ENCODE data around the gene ARX. TPM values are rescaled to one million over a fixed set of nuclear protein-coding genes. Genes with fewer than 3 reads are reported as not detected.

The ARX gene
- total and polyA plus RNA-seq, 9 donors = 21.8 to 152 (median 78.0) TPM

- H3K27ac ChIP-seq = no peak overlapping the region
- H3K36me3 ChIP-seq = no peaks in the 10 kb centered on the region
- intact Hi-C loops (cut with DNase I) = no loop called here
- no peak for TF ChIP-seq POLR2A (IDR thresholded peaks at IDR 0.05)
- TF ChIP-seq EP300 (IDR thresholded peaks at IDR 0.05) = no peak
- TF ChIP-seq CTCF (IDR thresholded peaks at IDR 0.05) = no peak
- 27 to 44% (median 33%) methylated on average over 8 of the region's 8 CpGs for WGBS, 3 donors
- H3K4me3 ChIP-seq = no peak overlapping the region
- peak in 1 of 5 donors; percentile 40 for DNase-seq
- no peaks in the 10 kb centered on the region for H3K4me1 ChIP-seq (ENCODE audit: insufficient read depth)
- no peaks in the 10 kb centered on the region for H3K27me3 ChIP-seq
- H3K9me3 ChIP-seq = no peaks in the 10 kb centered on the region
These were observed 25.2 kb downstream of the ARX start for GRCh38 chrX:24990535-24990934.

- TF ChIP-seq CTCF (IDR thresholded peaks at IDR 0.05) = no peak
- no peak for TF ChIP-seq EP300 (IDR thresholded peaks at IDR 0.05)
- no peak for TF ChIP-seq POLR2A (IDR thresholded peaks at IDR 0.05)
- no peaks in the 10 kb centered on the region for H3K9me3 ChIP-seq
- no peaks in the 10 kb centered on the region for H3K36me3 ChIP-seq
- 69 to 78% (median 72%) methylated on average over 4 of the region's 4 CpGs for WGBS, 3 donors
- no peak for DNase-seq
- intact Hi-C loops (cut with DNase I) = no loop called here
- no peak overlapping the region for H3K4me3 ChIP-seq
- H3K27ac ChIP-seq = no peak overlapping the region
- no peaks in the 10 kb centered on the region for H3K4me1 ChIP-seq (ENCODE audit: insufficient read depth)
- no peaks in the 10 kb centered on the region for H3K27me3 ChIP-seq
These were observed 27.5 kb downstream of the ARX start for GRCh38 chrX:24988314-24988713.

GRCh38 chrX:24987731-24988130 is 28.0 kb downstream of the ARX start:
- no peak overlapping the region for H3K4me3 ChIP-seq
- H3K27me3 ChIP-seq = no peaks in the 10 kb centered on the region
- DNase-seq = no peak
- 58 to 74% (median 72%) methylated on average over 4 of the region's 4 CpGs for WGBS, 3 donors
- intact Hi-C loops (cut with DNase I) = no loop called here
- H3K27ac ChIP-seq = no peak overlapping the region
- H3K36me3 ChIP-seq = no peaks in the 10 kb centered on the region
- H3K9me3 ChIP-seq = no peaks in the 10 kb centered on the region
- TF ChIP-seq CTCF (IDR thresholded peaks at IDR 0.05) (no peak), POLR2A (IDR thresholded peaks at IDR 0.05) (no peak), EP300 (IDR thresholded peaks at IDR 0.05) (no peak)
- no peaks in the 10 kb centered on the region for H3K4me1 ChIP-seq (ENCODE audit: insufficient read depth)

- H3K27me3 ChIP-seq = no peaks in the 10 kb centered on the region
- intact Hi-C loops (cut with DNase I) = no loop called here
- no peaks in the 10 kb centered on the region for H3K9me3 ChIP-seq
- no peak for DNase-seq
- 57 to 64% (median 61%) methylated on average over 1 of the region's 1 CpG for WGBS, 3 donors
- no peaks in the 10 kb centered on the region for H3K36me3 ChIP-seq
- TF ChIP-seq EP300 (IDR thresholded peaks at IDR 0.05) (no peak), CTCF (IDR thresholded peaks at IDR 0.05) (no peak), POLR2A (IDR thresholded peaks at IDR 0.05) (no peak)
- H3K4me3 ChIP-seq = no peak overlapping the region
- no peak overlapping the region for H3K27ac ChIP-seq
- no peaks in the 10 kb centered on the region for H3K4me1 ChIP-seq (ENCODE audit: insufficient read depth)
These were observed 30.6 kb downstream of the ARX start for GRCh38 chrX:24985120-24985519.

GRCh38 chrX:24983931-24984330 is 31.8 kb downstream of the ARX start:
- no peaks in the 10 kb centered on the region for H3K4me1 ChIP-seq (ENCODE audit: insufficient read depth)
- H3K36me3 ChIP-seq = no peaks in the 10 kb centered on the region
- H3K9me3 ChIP-seq = no peaks in the 10 kb centered on the region
- intact Hi-C loops (cut with DNase I) = no loop called here
- 74 to 77% (median 76%) methylated on average over 3 of the region's 3 CpGs for WGBS, 3 donors
- TF ChIP-seq CTCF (IDR thresholded peaks at IDR 0.05) = no peak
- no peak for TF ChIP-seq EP300 (IDR thresholded peaks at IDR 0.05)
- no peak for TF ChIP-seq POLR2A (IDR thresholded peaks at IDR 0.05)
- no peak for DNase-seq
- no peak overlapping the region for H3K27ac ChIP-seq
- H3K4me3 ChIP-seq = no peak overlapping the region
- no peaks in the 10 kb centered on the region for H3K27me3 ChIP-seq

Measured in ovary (tissue), 9 donors.